Stimulated activated CD8-positive, alpha-beta memory T cell treated with anti-CD3 and anti-CD28 coated beads, Interleukin-4, amount 100 ng/mL, for 24 hours (primary cell): ENCODE data around the gene GRK6.

Source experiments
- DNase-seq: peaks from one replicate; pipeline ENCODE4 v3.0.0-alpha.2; 2020; ENCODE audit warnings: low read depth

Gene GRK6

DNA sequence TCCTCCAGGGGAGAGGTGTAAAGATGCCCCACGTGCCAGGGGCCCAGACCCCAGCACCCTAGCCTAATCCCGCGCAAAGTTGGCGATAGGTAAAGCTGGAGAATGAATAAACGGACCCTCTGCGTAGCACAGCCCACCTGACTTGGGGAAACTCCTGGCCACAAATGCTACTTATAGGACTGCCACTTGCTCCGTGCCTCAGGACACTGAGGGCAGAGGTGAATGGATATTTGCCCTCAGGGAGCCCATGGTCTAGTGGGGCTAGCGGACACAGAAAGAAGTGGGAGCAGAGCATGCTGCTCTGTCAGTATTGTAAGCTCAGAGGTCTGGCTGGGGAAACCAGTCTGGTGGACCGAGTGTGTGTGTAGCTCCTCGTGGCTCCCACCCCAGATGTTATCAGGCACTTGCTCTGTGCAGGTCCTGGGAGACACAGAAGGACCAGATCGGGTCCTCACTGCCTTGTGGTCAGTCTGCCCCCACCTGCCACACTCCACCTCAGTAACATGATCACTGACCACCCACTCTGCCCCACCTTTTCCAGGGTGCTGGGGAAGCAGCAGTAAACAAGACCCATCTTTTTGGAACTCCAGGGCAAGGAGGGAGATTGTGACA lies 841 bp downstream of the GRK6 start:
- no peak for DNase-seq

DNA sequence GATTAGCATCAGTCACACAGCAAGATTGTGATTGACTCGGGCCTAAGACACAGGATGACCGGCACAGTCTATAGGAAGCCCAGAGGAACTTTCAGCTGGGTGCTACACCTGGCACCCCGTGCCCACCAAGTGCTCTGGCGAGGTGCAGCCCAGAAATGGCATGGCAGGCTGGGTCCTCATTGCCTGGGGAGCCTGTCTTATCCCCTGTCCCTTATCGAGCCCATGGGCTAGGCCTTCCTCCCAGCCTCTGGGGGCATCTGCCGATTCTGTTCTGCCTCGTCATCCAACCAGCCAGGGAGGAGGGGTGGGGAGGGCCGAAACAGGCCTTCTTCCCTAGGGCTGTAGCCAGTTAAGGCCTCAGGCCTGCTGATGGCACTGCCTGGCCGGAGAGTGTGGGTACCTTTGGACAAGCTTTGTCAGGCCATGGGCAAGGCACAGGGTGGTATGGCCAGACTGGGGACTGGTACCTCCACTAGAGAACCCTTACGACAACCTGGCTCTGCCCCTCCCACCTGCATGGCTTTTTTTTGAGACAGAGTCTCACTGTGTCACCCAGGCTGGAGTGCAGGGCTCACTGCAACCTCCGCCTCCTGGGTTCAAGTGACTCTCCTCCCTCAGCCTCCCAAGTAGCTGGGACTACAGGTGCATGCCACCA lies 1.6 kb downstream of the GRK6 start:
- DNase-seq: no peak

DNA sequence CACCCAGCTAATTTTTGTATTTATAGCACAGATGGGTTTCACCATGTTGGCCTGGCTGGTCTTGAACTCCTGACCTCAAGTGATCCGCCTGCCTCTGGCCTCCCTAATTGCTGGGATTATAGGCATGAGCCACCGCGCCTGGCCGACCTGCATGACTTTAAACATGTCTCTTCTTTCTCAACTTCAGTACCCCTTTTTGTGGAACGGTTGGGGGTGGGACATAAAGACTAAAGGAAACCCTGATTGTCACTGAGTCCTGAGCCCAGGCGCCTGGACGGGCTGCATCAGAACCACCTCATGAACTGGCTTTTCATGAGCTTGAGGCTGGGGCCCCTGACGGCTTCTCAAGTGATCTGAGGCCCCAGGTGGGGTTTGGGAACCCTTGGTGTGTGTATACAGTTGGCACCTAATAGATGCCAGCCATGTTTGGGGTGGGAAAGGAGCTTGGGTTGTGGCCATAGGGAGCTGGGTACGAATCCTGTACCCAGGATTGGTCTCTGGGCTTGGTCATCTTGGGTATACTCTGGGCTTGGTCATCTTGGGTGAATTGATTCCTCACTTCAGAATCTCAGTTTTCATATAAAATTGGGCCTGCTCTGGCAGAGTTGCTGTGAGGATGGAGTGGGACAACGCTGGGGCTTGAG lies 2.2 kb downstream of the GRK6 start:
- no peak for DNase-seq

DNA sequence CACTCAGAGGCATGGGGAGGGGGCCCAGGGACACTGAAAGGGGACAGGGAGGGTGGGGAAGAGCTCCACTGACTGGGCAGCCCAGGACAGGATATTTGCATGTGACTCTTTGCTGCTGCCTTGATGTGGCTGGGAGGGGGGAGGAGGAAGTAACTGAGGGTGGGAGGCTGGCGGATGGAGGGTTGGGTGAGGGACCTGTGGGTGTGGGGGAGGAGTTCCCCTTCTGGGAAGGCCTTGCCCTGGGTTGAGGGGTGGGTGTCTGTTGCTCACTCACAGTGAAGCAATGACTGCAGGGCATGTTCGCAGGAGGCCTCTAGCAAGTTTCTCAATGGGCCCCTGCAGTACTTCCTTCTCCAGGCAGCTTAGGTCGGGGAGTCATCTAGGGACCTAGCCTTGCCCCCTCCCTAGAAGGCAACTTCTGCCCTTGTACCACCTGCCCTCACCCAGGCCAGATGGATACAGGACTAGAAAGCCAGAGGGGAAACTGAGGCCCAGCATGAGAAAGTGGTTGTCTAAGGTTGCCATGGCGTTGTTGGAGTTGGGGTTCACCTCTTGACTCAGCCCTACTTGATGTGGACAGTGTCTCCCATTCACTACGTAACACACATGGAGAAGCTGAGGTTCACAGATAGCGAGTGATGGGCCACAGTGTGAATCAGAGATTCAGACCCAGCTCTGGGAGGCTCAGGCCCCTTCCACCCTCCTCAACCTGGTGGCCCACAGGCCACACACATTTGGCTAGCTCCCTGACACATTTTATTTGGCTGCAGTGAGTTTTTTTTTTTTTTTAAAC lies 3.0 kb downstream of the GRK6 start:
- peak; percentile 83 for DNase-seq

DNA sequence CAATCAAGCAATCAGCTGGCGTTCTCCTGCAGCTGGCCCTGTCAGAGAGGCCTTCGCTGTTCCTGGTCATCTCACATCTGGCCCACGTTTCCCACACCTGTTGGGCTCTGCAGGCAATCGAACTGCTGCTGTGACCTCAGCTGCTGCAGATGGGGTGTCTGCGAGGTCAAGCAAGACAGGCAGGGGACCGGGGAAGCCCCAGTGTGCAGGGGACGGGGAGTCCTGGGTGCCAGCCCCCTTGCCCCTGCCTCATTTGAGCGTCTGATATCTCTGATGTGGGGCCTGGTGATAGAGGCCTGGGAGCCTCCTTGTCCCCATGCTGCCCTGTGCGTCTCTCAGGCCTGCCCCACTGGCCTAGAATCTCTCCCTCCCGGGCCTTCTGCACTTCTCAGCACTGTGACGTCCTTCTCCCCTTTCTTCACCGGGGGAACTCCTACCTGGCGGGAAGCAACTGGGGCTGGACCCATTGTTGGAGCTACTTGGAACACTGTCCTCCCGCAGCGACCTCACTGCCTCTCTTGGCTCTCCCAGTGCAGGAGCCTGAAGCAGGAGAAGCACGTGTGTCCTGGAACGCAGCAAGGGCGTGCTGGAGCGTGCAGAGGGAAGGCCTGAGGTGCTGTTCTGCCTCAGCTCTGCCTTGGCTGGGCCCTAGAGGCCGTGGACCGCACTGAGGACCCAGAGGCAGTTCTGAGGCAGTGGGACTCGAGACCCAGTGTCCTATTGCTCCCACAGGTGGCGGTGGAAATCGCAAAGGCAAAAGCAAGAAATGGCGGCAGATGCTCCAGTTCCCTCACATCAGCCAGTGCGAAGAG lies 3.9 kb downstream of the GRK6 start:
- DNase-seq: no peak

DNA sequence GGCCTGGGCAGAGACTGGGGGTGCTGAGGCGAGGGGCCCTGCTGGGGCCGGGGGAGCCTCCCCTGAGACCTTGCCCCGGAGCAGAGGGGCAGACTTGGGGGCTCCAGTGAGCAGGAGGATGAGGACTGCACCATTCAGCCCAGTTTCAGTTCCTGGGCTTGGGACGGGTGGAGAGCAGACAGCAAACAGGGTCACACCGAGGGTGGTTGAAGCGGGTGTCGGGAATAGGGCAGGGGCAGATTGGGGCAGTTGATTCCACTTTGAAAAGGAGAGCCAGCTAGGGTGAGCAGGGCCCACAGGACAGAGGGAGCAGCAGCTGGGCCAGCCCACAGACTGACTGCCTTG lies 4.5 kb downstream of the GRK6 start:
- DNase-seq: no peak

DNA sequence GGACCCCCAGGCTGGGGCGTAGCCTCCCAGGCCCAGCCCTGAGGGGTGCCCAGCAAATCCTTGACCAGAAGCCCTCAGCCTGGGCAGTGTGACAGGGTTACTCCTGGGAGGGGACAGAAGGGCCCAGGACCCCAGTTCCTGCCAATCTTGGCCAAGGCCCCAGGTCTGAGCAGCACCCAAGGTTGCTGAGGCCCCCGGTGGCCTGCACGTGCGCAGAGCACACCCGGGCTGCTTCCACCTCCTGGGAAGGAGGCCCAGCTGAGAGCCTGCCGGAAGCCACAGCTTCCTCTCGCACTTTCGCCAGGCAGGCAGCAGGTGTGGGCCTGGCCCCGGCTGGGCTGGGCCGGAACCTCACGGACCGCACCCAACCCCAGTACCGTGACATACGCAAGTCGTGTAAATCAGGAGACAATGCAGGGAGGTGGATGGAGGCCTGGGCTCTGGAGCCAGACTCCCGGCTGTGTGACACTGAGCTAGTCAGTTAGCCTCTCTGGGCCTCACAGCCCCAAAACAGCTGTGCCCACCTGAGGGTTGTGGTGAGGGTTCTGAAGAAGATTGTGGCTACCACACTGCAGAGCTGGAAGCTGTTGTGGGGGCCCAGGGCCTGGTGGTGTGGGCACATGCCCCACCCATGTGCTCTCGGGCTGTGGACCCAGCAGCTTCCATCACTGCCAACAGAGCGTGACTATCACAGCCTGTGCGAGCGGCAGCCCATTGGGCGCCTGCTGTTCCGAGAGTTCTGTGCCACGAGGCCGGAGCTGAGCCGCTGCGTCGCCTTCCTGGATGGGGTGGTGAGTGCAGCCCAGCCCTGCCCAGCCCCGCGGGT lies 5.1 kb downstream of the GRK6 start:
- peak; percentile 71 for DNase-seq

DNA sequence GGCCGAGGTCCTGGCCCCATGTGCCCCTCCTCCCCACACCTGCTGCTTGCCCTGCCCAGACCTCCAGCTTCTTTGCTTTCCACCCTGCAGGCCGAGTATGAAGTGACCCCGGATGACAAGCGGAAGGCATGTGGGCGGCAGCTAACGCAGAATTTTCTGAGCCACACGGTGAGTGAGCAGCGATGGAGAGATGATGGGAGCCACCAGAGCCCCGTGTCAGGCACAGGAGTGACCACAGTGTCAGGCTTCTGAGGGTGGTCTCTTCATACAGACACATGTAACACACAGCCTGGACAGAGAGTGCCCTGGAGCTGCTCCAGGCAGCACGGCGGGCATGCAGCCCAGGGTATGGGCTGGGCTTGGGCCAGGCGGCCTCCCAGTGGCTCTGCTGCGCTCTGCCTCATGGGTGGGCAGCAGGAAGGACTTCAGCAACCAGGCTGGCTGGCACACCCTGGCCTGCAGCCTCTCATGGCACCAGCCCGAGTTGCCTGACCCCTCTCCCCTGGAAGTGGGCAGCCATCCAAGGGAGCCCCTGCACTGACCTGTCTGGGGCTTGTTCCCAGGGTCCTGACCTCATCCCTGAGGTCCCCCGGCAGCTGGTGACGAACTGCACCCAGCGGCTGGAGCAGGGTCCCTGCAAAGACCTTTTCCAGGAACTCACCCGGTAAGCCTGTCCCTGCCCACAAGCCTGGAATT lies 5.8 kb downstream of the GRK6 start:
- no peak for DNase-seq

DNA sequence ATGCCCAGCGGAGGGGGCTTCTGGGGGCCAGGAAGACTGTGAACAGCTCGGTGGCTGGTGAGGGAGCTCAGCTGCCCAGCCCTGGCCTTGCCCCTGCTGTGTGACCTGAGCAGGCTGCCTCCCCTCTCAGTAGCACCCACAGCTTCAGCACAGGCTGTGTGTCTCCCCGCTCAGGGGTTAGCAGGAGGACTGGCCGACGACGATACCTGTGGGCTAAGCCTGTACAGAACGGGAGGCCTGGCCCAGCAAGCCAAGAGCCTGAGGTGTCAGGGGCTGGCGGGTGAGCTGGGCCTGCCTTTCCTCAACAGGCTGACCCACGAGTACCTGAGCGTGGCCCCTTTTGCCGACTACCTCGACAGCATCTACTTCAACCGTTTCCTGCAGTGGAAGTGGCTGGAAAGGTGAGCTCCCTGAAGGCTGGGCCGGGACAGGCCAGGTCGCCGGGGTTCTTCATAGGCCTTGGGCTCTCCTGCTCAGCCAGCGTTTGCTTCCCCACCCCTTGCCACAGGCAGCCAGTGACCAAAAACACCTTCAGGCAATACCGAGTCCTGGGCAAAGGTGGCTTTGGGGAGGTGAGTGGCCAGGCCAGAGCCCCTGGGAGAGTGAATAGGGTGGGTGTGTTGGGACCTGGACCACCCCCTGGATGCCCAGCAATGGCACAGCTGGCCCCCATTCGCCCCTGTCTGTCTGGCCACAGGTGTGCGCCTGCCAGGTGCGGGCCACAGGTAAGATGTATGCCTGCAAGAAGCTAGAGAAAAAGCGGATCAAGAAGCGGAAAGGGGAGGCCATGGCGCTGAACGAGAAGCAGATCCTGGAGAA lies 6.6 kb downstream of the GRK6 start:
- DNase-seq: no peak

DNA sequence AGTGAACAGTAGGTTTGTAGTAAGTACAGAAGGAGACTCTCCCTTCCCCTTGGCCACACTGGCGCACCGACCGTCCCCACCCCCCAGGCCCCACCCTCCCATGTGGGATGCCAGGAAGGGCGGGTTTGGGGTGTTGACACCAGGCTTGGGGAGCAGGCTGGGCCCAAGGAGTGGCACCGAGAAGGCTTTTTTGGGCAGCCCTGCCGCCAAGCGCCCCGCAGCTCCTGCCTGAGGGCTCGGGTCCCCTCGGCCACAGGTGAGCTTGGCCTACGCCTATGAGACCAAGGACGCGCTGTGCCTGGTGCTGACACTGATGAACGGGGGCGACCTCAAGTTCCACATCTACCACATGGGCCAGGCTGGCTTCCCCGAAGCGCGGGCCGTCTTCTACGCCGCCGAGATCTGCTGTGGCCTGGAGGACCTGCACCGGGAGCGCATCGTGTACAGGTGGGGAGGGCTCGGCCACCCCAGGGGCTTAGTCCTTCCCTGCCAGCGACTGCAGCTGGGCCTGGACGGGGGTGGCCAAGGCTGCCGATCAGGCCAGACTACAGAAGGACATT lies 7.3 kb downstream of the GRK6 start:
- DNase-seq: no peak

DNA sequence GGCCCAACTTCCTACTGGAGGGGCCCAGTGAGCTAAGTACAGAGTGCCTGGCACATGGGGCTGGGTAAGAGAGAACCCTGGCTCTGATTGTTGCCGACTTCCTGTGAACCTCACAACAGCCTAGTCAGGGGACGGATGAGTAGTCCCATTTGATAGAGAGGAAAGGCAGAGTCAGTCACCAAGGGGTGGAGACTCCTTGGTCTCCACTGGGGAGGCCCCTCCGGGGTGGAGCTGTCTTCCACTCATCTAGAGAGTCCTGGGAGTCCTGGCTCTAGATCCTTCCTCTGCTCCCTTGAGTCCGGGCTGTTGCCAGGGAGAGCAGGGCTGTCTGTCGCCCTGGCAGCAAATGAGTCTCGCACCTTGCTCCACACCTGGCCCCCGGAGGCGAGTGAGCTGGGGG lies 8.0 kb downstream of the GRK6 start:
- DNase-seq: no peak

DNA sequence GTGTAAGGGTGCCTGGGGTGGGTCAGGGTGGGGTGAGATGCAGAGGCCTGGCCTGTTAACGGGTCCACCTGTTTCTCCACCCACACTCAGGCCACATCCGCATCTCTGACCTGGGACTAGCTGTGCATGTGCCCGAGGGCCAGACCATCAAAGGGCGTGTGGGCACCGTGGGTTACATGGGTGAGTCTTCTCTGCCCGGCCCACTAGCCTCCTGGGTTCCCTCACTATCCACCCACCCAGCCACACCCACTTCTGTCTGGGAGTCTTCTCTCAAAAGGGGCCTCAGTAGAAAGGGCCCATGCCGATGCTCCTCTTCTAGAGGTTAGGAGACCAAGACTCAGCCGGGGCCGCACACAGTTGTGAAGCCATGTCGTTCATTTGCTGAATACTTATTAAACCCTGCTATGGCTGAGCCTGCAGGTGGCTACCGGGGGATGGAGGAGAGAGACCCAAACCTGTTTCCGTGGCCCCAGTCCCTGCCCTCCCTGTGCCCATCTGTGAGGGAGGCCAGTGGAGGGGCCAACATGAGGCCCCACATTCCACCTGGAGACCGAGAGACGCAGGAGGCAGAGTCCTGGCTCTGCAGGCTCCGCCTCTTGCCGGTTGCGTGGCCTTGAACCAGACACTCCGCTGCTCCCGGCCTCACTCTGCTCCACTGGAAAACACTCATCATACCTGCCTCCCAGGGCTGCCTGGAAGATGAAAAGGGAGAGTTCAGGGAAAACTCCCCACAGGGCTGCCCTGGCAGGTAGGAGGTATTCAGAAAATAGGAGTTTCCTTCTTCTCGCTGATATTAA lies 8.7 kb downstream of the GRK6 start:
- DNase-seq: no peak

DNA sequence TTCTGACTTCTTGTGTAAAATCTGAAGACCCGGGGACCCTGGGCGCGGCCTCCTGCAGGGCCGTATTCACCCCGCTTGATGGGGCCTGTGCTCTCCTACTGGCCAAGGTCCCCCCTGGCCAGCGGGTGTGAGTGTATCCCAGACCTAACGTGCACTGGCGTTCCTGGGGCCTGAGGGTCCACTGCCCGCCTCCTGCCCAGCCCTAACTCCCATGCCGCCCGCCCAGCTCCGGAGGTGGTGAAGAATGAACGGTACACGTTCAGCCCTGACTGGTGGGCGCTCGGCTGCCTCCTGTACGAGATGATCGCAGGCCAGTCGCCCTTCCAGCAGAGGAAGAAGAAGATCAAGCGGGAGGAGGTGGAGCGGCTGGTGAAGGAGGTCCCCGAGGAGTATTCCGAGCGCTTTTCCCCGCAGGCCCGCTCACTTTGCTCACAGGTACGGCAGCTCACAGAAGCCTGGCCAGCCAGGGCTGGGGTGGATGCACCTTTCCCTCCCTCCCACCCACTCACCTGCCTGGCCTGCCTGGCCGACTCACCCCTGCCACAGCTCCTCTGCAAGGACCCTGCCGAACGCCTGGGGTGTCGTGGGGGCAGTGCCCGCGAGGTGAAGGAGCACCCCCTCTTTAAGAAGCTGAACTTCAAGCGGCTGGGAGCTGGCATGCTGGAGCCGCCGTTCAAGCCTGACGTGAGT lies 9.5 kb downstream of the GRK6 start:
- no peak for DNase-seq

DNA sequence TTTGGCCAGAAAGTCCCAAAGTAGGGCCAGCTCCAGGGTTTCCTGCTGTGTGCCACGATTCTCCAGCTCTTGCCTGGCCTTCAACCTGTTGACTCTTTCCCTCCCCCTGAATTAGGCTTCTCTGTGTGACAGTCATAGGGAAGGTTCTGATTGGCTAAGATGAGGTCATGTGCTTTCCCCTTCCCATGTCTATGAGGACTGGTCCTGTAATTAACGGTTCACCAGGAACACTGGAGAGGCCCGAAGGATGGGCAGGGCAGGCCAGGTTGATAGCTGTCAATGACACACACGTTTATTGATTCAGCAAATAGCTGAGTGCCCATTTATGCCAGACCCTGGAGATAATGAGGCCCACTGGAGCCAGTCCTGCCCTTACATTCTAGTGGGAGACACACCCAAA lies 11.1 kb downstream of the GRK6 start:
- DNase-seq: no peak

DNA sequence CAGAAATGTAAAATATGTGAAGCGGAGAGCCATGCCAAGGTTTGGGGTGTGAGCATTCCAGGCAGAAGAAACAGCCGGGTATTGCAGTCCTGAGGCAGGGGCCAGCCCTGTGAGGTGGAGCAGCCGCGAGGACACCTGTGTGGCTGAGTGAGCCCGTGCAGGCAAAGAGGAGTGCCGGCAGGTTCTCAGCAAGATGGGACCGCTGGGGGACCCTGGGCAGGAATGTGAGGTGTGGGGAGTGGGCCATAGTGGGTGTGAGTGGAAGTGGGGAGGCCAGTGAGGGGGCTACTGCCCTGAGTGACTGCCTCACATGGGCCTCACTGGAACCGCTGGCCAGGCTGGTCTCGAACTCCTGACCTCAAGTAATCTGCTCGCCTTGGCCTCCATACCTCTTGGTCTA lies 12.0 kb downstream of the GRK6 start:
- DNase-seq: no peak

DNA sequence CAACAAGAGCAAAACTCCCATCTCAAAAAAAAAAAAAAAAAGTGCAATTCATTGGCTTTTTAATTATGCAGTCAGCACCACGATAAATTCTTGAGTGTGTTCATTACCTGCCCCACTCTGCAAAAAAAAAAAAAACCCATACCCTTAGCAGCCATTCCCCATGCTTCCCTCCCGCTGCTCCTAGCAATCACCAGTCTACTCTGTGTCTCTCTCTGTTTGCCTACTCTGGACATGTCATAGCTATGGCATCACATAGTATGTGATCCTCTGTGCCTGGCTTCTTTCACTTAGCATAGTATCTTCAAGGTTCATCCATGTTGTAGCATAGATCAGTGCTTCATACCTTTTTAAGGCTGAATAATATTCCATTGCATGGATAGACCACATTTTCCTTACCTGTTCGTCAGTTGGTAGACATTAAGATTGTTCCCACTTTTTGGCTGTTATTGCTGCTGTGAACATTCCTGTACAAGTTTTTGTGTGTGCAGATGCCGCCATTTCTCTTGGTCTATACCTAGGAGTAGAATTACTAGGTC lies 13.1 kb downstream of the GRK6 start:
- DNase-seq: no peak

DNA sequence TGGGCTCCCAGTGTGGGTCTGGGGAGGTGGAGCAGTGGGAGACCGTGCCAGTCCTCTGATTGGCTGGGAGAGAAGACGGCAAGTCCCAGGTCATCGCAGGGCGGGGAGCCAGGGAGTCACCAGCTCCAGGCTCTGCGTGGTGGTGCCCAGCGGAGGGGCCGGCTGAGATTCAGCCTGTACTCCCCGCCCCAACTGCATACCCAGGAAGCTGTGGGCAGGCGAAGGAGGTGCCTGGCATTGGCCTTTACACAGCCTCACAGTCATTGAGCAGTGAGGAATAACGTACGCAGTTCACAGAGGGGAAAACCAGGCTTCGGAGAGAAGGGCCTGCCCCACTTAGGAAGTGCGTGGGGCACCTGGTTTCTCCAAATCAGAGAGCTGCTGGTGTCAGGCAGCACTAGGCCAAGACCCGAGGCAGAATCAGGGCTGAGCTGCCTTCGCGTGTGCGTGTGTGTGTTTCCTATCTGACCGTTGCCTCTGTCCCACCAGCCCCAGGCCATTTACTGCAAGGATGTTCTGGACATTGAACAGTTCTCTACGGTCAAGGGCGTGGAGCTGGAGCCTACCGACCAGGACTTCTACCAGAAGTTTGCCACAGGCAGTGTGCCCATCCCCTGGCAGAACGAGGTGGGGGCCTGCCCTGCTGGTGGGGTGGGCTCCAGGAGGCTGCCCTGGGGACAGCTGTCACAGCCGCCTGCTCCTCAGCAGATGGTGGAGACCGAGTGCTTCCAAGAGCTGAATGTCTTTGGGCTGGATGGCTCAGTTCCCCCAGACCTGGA lies 13.9 kb downstream of the GRK6 start:
- DNase-seq: no peak
